ENCODE results near the gene PPP4R3B.
A peak's percentile ranks its signal among the peaks of the same experiment; 100 is the strongest.

The PPP4R3B gene

GRCh38 chr2:55617175-55618024 is at the start of gene PPP4R3B:
Gene PPP4R3B, minus strand, starts transcription at chr2:55617622. Its CDS starts 337 bp downstream, at chr2:55617285.
- Histone ChIP-seq H3K36me3 (peaks cover 32% of the 10 kb centered on the region), H3K27ac (peak within 1 kb of the TSS; percentile 97), H3K9me3 (ENCODE audit: severe bottlenecking) (no peaks in the 10 kb centered on the region), H3K27me3 (ENCODE audit: insufficient read depth, low read depth, severe bottlenecking) (no peaks in the 10 kb centered on the region), H3K4me3 (ENCODE audit: low read depth, low read length) (peak within 1 kb of the TSS; percentile 95)
- peak; percentile 100 for DNase-seq
- peak; percentile 59 for TF ChIP-seq CTCF (IDR thresholded peaks at IDR 0.05; ENCODE audit: low read depth, low read length)

- no peak for DNase-seq
- H3K36me3 ChIP-seq: peaks cover 51% of the 10 kb centered on the region
- H3K27ac ChIP-seq: no peak overlapping the region
- no peaks in the 10 kb centered on the region for H3K9me3 ChIP-seq (ENCODE audit: severe bottlenecking)
- no peak overlapping the region for H3K4me3 ChIP-seq (ENCODE audit: low read depth, low read length)
- H3K27me3 ChIP-seq (ENCODE audit: insufficient read depth, low read depth, severe bottlenecking): no peaks in the 10 kb centered on the region
- no peak for TF ChIP-seq CTCF (IDR thresholded peaks at IDR 0.05; ENCODE audit: low read depth, low read length)
Observed at GRCh38 chr2:55653255-55653654, 35.8 kb upstream of the PPP4R3B start.

- DNase-seq: no peak
- TF ChIP-seq CTCF (IDR thresholded peaks at IDR 0.05; ENCODE audit: low read depth, low read length): no peak
- H3K36me3 ChIP-seq: peaks cover 68% of the 10 kb centered on the region
- no peaks in the 10 kb centered on the region for H3K9me3 ChIP-seq (ENCODE audit: severe bottlenecking)
- no peaks in the 10 kb centered on the region for H3K27me3 ChIP-seq (ENCODE audit: insufficient read depth, low read depth, severe bottlenecking)
- H3K4me3 ChIP-seq (ENCODE audit: low read depth, low read length): no peak overlapping the region
- H3K27ac ChIP-seq: no peak overlapping the region
Observed at GRCh38 chr2:55649211-55649610, 31.8 kb upstream of the PPP4R3B start.

GRCh38 chr2:55636831-55637230 is 19.4 kb upstream of the PPP4R3B start:
- Histone ChIP-seq H3K27me3 (ENCODE audit: insufficient read depth, low read depth, severe bottlenecking) (no peaks in the 10 kb centered on the region), H3K9me3 (ENCODE audit: severe bottlenecking) (no peaks in the 10 kb centered on the region), H3K4me3 (ENCODE audit: low read depth, low read length) (no peak overlapping the region), H3K36me3 (peaks cover 76% of the 10 kb centered on the region), H3K27ac (no peak overlapping the region)
- TF ChIP-seq CTCF (IDR thresholded peaks at IDR 0.05; ENCODE audit: low read depth, low read length): no peak
- no peak for DNase-seq

- no peak overlapping the region for H3K4me3 ChIP-seq (ENCODE audit: low read depth, low read length)
- H3K9me3 ChIP-seq (ENCODE audit: severe bottlenecking): no peaks in the 10 kb centered on the region
- DNase-seq: no peak
- H3K27ac ChIP-seq: no peak overlapping the region
- TF ChIP-seq CTCF (IDR thresholded peaks at IDR 0.05; ENCODE audit: low read depth, low read length): no peak
- H3K27me3 ChIP-seq (ENCODE audit: insufficient read depth, low read depth, severe bottlenecking): no peaks in the 10 kb centered on the region
- peaks cover 22% of the 10 kb centered on the region for H3K36me3 ChIP-seq
Observed at GRCh38 chr2:55628931-55629330, 11.5 kb upstream of the PPP4R3B start.

Measured in WERI-Rb-1 (cell line).